ENCODE data around the gene OTX2.

DNA sequence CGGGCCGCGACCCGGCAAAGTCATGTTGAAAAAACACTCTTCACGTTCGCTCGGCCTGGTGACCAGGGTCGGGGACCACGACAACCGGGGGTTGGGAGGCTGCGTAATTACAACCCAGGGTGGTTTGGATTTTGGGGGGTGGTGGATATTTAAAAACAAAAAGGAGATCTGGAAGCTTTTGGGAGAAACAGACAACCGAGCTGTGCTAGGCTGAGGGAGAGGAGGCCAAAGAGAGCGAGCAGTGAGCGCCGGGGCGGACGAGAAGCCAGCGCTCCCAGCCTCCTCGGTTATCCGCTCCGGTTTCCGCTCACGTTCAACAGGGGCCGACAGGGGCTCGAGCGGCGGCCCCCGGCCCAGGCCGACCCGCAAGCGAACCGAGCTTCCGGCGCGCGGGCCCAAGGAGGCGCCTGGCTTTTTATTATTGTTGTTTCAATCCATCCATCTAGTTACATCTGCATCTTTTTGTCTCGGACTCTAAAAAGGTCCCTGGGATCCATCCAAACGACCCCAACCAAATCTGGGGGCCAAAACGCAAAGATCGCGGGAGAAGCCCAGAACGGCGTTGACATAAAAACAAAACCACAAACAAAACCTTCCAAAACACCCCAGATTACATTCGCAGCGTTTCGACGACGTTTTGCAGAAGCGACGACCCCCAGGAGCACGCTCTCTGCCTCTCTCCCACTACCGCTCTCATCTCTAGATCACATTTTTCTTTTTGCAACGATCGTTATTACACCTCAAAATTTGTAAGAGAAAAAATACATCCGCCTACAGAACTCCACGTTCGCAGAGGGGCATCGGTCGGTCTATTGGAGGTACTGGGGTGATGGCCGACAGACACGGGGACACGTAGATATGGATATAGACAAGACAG lies 771 bp downstream of the OTX2 start:
- TF ChIP-seq, protein P1, sequence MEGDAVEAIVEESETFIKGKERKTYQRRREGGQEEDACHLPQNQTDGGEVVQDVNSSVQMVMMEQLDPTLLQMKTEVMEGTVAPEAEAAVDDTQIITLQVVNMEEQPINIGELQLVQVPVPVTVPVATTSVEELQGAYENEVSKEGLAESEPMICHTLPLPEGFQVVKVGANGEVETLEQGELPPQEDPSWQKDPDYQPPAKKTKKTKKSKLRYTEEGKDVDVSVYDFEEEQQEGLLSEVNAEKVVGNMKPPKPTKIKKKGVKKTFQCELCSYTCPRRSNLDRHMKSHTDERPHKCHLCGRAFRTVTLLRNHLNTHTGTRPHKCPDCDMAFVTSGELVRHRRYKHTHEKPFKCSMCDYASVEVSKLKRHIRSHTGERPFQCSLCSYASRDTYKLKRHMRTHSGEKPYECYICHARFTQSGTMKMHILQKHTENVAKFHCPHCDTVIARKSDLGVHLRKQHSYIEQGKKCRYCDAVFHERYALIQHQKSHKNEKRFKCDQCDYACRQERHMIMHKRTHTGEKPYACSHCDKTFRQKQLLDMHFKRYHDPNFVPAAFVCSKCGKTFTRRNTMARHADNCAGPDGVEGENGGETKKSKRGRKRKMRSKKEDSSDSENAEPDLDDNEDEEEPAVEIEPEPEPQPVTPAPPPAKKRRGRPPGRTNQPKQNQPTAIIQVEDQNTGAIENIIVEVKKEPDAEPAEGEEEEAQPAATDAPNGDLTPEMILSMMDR (conservative IDR thresholded peaks at IDR 0.05; ENCODE audit: low read length) = no peak
- no peak for TF ChIP-seq EZH2phosphoT487 (IDR thresholded peaks at IDR 0.05; ENCODE audit: borderline replicate concordance)

Measured in Loucy (cell line).